Peyer's patch (tissue), 4 donors: Measurements from ENCODE around the gene TBL3.

Source experiments
- POLR2A ChIP-seq, 2 donors: fragments of 450-650 bp; IDR thresholded peaks; one replicate each; pipeline ENCODE4 v1.5.1; 2017; ENCODE audit warnings: antibody characterized with exemption in 2 of 2, mild to moderate bottlenecking in 2 of 2, moderate library complexity in 2 of 2
- TF ChIP-seq, protein P1 (sequence below), 6 experiments: fragments of 450-650 bp in 4 of 6; fragments of 200-600 bp in 2 of 6; sonication (generic) in 1 of 6; IDR thresholded peaks; one replicate each; pipeline ENCODE4 v1.5.1; 2017 to 2019; ENCODE audit warnings: antibody characterized with exemption in 6 of 6, mild to moderate bottlenecking in 3 of 6, moderate library complexity in 1 of 6

DNA sequence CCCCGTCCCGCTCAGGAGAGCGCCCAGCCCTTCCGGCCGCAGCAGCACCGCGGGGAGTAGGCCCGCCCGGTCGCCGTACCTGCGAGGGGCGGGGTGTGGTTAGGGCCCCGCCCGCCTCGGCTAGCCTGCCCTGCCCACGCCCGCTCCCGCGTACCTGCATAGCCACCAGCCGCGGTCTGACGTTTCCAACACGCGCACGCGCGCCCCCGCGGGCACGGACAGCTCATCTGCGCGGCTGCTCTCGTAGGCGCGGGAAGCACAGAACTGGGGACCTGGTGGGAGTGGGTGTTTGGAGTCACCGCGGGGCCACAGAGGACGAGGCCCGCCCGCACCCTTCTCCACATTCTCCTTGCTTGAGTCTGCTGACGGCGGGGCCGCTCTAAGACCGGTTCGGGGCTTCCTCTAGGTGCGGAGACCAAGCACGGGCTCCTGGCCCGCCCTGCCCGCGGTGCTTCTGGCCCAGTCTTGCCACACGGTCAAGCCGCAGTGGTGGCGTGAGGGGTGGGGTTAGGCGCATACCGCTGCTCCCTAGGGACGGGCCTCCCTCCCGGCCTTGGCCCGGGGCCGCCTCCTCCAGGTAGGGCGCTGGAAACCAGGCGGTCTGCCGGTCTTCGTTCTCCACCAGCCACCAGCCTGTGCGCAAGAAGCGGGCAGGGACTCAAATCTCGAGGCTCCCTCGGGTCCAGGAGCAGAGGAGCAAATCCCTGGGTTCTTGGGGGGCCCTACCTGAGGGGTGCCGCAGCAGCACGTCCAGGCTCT lies 7.6 kb downstream of the TBL3 start:
- TF ChIP-seq, protein P1, sequence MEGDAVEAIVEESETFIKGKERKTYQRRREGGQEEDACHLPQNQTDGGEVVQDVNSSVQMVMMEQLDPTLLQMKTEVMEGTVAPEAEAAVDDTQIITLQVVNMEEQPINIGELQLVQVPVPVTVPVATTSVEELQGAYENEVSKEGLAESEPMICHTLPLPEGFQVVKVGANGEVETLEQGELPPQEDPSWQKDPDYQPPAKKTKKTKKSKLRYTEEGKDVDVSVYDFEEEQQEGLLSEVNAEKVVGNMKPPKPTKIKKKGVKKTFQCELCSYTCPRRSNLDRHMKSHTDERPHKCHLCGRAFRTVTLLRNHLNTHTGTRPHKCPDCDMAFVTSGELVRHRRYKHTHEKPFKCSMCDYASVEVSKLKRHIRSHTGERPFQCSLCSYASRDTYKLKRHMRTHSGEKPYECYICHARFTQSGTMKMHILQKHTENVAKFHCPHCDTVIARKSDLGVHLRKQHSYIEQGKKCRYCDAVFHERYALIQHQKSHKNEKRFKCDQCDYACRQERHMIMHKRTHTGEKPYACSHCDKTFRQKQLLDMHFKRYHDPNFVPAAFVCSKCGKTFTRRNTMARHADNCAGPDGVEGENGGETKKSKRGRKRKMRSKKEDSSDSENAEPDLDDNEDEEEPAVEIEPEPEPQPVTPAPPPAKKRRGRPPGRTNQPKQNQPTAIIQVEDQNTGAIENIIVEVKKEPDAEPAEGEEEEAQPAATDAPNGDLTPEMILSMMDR (IDR thresholded peaks at IDR 0.05): peak in 1 of 6 experiments; percentile 2
- peak; percentile 79 to 80 for TF ChIP-seq POLR2A (IDR thresholded peaks at IDR 0.05)
